Raji (cell line): ENCODE results near the gene NUP62.
A peak's percentile ranks its signal among the peaks of the same experiment; 100 is the strongest.

ENCODE experiments used
- POLR2A ChIP-seq: IDR thresholded peaks from 2 replicates; pipeline ENCODE4 v1.6.1; 2011; ENCODE audit warnings: low read depth, low read length, control low read depth; ENCODE audit not compliant: insufficient read depth

Gene NUP62

GRCh38 chr19:49873129-49873521, 56.2 kb downstream of the NUP62 start:
- TF ChIP-seq POLR2A = no peak

- TF ChIP-seq POLR2A = no peak
Observed at GRCh38 chr19:49872245-49873128, 56.8 kb downstream of the NUP62 start.

- TF ChIP-seq POLR2A = no peak
Observed at GRCh38 chr19:49871349-49871985, 57.8 kb downstream of the NUP62 start.

- no peak for TF ChIP-seq POLR2A
Observed at GRCh38 chr19:49870309-49870901, 58.9 kb downstream of the NUP62 start.

- TF ChIP-seq POLR2A = peak; percentile 66; the same call in 1 of the 2 replicates
Observed at GRCh38 chr19:49869484-49870308, 59.6 kb downstream of the NUP62 start.

- no peak for TF ChIP-seq POLR2A
Observed at GRCh38 chr19:49869009-49869483, 60.3 kb downstream of the NUP62 start.

GRCh38 chr19:49866933-49867782, 62.1 kb downstream of the NUP62 start, which contains the start of gene PNKP:
TSS of gene PNKP (minus strand) at chr19:49867576. CDS start at chr19:49867204, 372 bp downstream.
- TF ChIP-seq POLR2A = peak; percentile 89

GRCh38 chr19:49864890-49865289, 64.4 kb downstream of the NUP62 start:
- TF ChIP-seq POLR2A = no peak

GRCh38 chr19:49863935-49864320, 65.4 kb downstream of the NUP62 start:
- no peak for TF ChIP-seq POLR2A

- TF ChIP-seq POLR2A = no peak
Observed at GRCh38 chr19:49863254-49863934, 65.9 kb downstream of the NUP62 start.

GRCh38 chr19:49862391-49863253, 66.7 kb downstream of the NUP62 start:
- TF ChIP-seq POLR2A = no peak
